Parathyroid adenoma (tissue), 2 donors: Measurements from ENCODE around the gene RMND5A.

ENCODE experiments used
- H2AFZ ChIP-seq: fragments of 300-600 bp; sonication (generic); one replicate; pipeline ENCODE4 v1.7.0; 2017; ENCODE audit warnings: antibody characterized with exemption, mild to moderate bottlenecking
- H3K27ac ChIP-seq: fragments of 300-600 bp; sonication (generic); one replicate; pipeline ENCODE4 v1.7.0; 2017
- H3K27me3 ChIP-seq: fragments of 300-600 bp; sonication (generic); one replicate; pipeline ENCODE4 v1.7.0; 2017; ENCODE audit warnings: low read length; ENCODE audit not compliant: control insufficient read depth, insufficient read depth
- H3K36me3 ChIP-seq: fragments of 300-600 bp; sonication (generic); one replicate; pipeline ENCODE4 v1.7.0; 2017; ENCODE audit warnings: low read length; ENCODE audit not compliant: control insufficient read depth, insufficient read depth
- H3K4me1 ChIP-seq: fragments of 300-600 bp; sonication (generic); one replicate; pipeline ENCODE4 v1.7.0; 2017; ENCODE audit warnings: control low read depth
- H3K4me2 ChIP-seq: fragments of 300-600 bp; sonication (generic); one replicate; pipeline ENCODE4 v1.7.0; 2017; ENCODE audit warnings: low read length
- H3K4me3 ChIP-seq: fragments of 300-600 bp; sonication (generic); one replicate; pipeline ENCODE4 v1.7.0; 2017; ENCODE audit warnings: low read depth, low read length
- H3K79me2 ChIP-seq: fragments of 300-600 bp; sonication (generic); one replicate; pipeline ENCODE4 v1.7.0; 2017; ENCODE audit warnings: control low read depth
- H3K9ac ChIP-seq: fragments of 300-600 bp; sonication (generic); one replicate; pipeline ENCODE4 v1.7.0; 2017; ENCODE audit warnings: mild to moderate bottlenecking
- H3K9me3 ChIP-seq: fragments of 300-600 bp; sonication (generic); one replicate; pipeline ENCODE4 v1.7.0; 2017; ENCODE audit warnings: low read length; ENCODE audit not compliant: control insufficient read depth
- TF ChIP-seq, protein P1 (sequence below): fragments of 300-600 bp; sonication (generic); IDR thresholded peaks from one replicate; pipeline ENCODE4 v1.7.0; 2017; ENCODE audit warnings: antibody characterized with exemption, mild to moderate bottlenecking
- donor health status: primary hyperparathyroidism.

Gene RMND5A

DNA sequence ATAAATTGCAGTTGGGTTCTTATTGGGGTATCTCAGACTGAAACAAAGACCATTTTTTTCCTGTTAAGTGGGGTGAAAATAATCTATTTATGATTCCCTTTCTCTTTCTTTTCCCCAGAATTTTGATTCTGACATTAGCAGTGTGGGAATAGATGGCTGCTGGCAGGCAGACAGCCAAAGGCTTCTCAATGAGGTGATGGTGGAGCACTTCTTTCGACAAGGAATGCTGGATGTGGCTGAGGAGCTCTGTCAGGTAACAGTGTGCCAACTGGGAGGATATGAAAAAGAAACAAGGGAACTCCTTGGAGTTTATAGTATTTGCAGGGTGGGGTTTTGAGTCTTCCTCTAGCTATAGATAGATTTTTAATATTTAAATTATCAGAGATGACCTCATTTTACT lies 31.7 kb downstream of the RMND5A start:
- TF ChIP-seq, protein P1, sequence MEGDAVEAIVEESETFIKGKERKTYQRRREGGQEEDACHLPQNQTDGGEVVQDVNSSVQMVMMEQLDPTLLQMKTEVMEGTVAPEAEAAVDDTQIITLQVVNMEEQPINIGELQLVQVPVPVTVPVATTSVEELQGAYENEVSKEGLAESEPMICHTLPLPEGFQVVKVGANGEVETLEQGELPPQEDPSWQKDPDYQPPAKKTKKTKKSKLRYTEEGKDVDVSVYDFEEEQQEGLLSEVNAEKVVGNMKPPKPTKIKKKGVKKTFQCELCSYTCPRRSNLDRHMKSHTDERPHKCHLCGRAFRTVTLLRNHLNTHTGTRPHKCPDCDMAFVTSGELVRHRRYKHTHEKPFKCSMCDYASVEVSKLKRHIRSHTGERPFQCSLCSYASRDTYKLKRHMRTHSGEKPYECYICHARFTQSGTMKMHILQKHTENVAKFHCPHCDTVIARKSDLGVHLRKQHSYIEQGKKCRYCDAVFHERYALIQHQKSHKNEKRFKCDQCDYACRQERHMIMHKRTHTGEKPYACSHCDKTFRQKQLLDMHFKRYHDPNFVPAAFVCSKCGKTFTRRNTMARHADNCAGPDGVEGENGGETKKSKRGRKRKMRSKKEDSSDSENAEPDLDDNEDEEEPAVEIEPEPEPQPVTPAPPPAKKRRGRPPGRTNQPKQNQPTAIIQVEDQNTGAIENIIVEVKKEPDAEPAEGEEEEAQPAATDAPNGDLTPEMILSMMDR, result no peak
- H3K27me3 ChIP-seq, result no peaks in the 10 kb centered on the region
- H2AFZ ChIP-seq, result no peak overlapping the region
- no peaks in the 10 kb centered on the region for H3K4me1 ChIP-seq
- H3K9me3 ChIP-seq, result no peaks in the 10 kb centered on the region
- no peak overlapping the region for H3K4me2 ChIP-seq
- peaks cover 38% of the 10 kb centered on the region for H3K79me2 ChIP-seq
- no peak overlapping the region for H3K4me3 ChIP-seq
- no peak overlapping the region for H3K9ac ChIP-seq
- no peak overlapping the region for H3K27ac ChIP-seq
- no peaks in the 10 kb centered on the region for H3K36me3 ChIP-seq

DNA sequence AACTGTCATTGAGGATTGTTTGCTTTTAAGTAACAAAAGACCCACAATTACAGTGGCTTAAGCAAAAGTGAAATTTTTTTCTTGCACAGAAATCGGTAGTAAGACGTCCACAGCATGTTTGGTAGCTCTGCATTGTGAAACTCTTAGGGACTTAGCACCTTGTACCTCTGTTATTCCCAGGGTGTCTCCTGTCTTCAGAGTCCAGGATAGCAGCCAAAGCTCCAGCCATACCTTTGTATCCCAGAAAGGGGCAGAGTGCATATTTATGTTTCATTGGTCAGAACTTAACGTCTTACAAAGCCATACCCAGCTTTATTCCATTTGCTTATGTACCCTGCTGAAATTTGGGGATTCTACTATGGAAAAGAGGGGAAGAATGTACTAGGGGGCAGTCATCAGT lies 32.8 kb downstream of the RMND5A start:
- Histone ChIP-seq H2AFZ (no peak overlapping the region), H3K9ac (no peak overlapping the region), H3K4me2 (no peak overlapping the region), H3K79me2 (peaks cover 44% of the 10 kb centered on the region), H3K36me3 (no peaks in the 10 kb centered on the region), H3K4me3 (no peak overlapping the region), H3K4me1 (no peaks in the 10 kb centered on the region), H3K27ac (no peak overlapping the region), H3K9me3 (no peaks in the 10 kb centered on the region), H3K27me3 (no peaks in the 10 kb centered on the region)
- TF ChIP-seq, protein P1, result no peak

DNA sequence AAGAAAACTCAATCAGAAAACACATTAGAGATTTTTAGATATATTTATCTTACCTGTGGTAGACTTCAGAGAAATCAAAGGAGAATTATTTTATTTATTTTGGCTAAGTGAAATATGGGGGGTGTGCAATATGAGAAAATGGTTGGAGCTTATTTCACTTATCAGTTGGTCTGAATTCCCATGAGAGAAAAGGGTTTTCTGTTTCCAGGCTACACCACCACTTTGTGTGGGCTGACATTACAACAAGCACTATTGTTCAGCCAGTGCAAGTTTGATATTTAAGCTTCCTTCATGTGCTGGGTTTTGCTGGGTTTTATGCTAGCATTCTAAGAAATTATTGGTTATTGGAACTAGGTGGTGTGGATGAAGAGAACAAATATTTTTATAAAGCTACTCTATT lies 33.5 kb downstream of the RMND5A start:
- Histone ChIP-seq H3K9me3 (no peaks in the 10 kb centered on the region), H3K4me3 (no peak overlapping the region), H3K27ac (no peak overlapping the region), H3K79me2 (peaks cover 43% of the 10 kb centered on the region), H2AFZ (no peak overlapping the region), H3K4me1 (no peaks in the 10 kb centered on the region), H3K9ac (no peak overlapping the region), H3K36me3 (no peaks in the 10 kb centered on the region), H3K27me3 (no peaks in the 10 kb centered on the region), H3K4me2 (no peak overlapping the region)
- TF ChIP-seq, protein P1, result no peak

DNA sequence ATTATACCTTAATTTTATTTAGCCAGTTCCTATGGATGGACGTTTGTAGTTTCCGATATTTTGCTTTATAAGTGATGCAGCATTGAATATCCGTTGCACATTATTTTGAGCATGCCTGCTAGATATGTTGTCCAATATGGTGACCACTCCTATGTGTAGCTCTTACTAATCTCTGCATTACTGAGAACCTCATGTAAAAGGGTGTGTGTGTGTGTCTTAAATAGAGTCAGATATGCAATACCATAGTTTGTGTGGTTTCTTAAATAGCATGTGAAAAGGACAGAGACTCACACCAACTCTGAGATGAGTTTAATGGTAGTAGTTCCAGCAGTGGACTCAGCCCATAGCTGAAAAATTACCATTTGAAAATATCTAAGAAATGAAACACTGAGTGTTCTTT lies 38.3 kb downstream of the RMND5A start:
- no peak overlapping the region for H3K27ac ChIP-seq
- TF ChIP-seq, protein P1, result no peak
- H3K4me1 ChIP-seq, result peaks cover 3% of the 10 kb centered on the region
- no peaks in the 10 kb centered on the region for H3K9me3 ChIP-seq
- no peak overlapping the region for H3K4me2 ChIP-seq
- H3K4me3 ChIP-seq, result no peak overlapping the region
- H3K9ac ChIP-seq, result no peak overlapping the region
- no peak overlapping the region for H2AFZ ChIP-seq
- H3K36me3 ChIP-seq, result no peaks in the 10 kb centered on the region
- H3K79me2 ChIP-seq, result peaks cover 23% of the 10 kb centered on the region
- no peaks in the 10 kb centered on the region for H3K27me3 ChIP-seq

DNA sequence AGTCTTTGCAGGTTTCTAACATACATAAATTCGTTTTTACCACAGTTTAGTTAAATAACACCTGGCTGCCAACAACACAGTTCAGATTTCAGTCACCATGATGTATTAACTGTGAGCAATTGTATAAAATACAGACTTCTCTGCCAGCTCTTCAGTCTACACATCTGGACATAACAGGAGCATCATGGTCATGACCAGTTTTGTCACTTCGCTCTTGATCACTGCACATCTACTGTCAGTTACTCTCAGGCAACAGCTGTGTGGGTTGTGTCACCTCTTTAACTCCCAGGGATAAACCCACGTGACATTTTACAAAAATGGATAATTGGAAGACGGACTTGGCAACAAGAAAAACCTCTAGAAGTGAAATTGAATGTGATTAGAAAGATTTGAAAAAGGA lies 40.3 kb downstream of the RMND5A start:
- TF ChIP-seq, protein P1, result no peak
- Histone ChIP-seq H3K9me3 (no peaks in the 10 kb centered on the region), H3K27ac (no peak overlapping the region), H3K4me3 (no peak overlapping the region), H3K4me2 (no peak overlapping the region), H3K79me2 (peaks cover 19% of the 10 kb centered on the region), H3K36me3 (no peaks in the 10 kb centered on the region), H3K27me3 (no peaks in the 10 kb centered on the region), H2AFZ (no peak overlapping the region), H3K4me1 (peaks cover 6% of the 10 kb centered on the region), H3K9ac (no peak overlapping the region)
